Smooth muscle cell (in vitro differentiated cells): ENCODE results near the gene THRB. TPM values are rescaled to one million over a fixed set of nuclear protein-coding genes. Genes with fewer than 3 reads are reported as not detected.

ENCODE experiments used
- DNase-seq: peaks from one replicate; lab custom pipeline; 2025; ENCODE audit not compliant: unreplicated experiment; lab: John Stamatoyannopoulos, UW
- H2AFZ ChIP-seq: fragments of 200-600 bp; sonication (generic); 2 replicates; pipeline ENCODE4 v1.6.0; 2016; ENCODE audit warnings: antibody characterized with exemption, low read depth, mild to moderate bottlenecking
- H3F3A ChIP-seq: fragments of 200-600 bp; sonication (generic); 2 replicates; pipeline ENCODE4 v1.6.0; 2017; ENCODE audit warnings: antibody characterized with exemption, low read depth
- H3K27ac ChIP-seq: fragments of 200-600 bp; sonication (generic); 2 replicates; pipeline ENCODE4 v1.5.1; 2016; ENCODE audit warnings: low read depth, mild to moderate bottlenecking
- H3K27me3 ChIP-seq: fragments of 200-600 bp; sonication (generic); 2 replicates; pipeline ENCODE4 v1.6.1; 2016; ENCODE audit warnings: low read depth, mild to moderate bottlenecking
- H3K36me3 ChIP-seq: fragments of 200-600 bp; sonication (generic); 2 replicates; pipeline ENCODE4 v1.5.1; 2016; ENCODE audit warnings: low read depth
- H3K4me1 ChIP-seq: fragments of 200-600 bp; sonication (generic); 2 replicates; pipeline ENCODE4 v1.5.1; 2016; ENCODE audit warnings: low read depth
- H3K4me2 ChIP-seq: fragments of 200-600 bp; sonication (generic); 2 replicates; pipeline ENCODE4 v1.6.0; 2016; ENCODE audit warnings: mild to moderate bottlenecking
- H3K4me3 ChIP-seq: fragments of 200-600 bp; sonication (generic); 2 replicates; pipeline ENCODE4 v1.5.1; 2016; ENCODE audit warnings: mild to moderate bottlenecking
- H3K79me2 ChIP-seq: fragments of 200-600 bp; sonication (generic); 2 replicates; pipeline ENCODE4 v1.6.0; 2016; ENCODE audit warnings: low read depth, mild to moderate bottlenecking
- H3K9ac ChIP-seq: fragments of 200-600 bp; sonication (generic); 2 replicates; pipeline ENCODE4 v1.6.0; 2016; ENCODE audit warnings: low read depth
- H3K9me3 ChIP-seq: fragments of 200-600 bp; sonication (generic); replicated peaks from 2 replicates; pipeline ENCODE4 v1.5.1; 2016; ENCODE audit warnings: low read depth
- H4K20me1 ChIP-seq: fragments of 200-600 bp; sonication (generic); 2 replicates; pipeline ENCODE4 v1.6.0; 2016; ENCODE audit warnings: low read depth
- WGBS: methylation state at CpG from one replicate; pipeline ENCODE4 v1.1.7; 2016; ENCODE audit warnings: low lambda C conversion rate; 5-methylcytosine and 5-hydroxymethylcytosine counted together
- polyA plus RNA-seq: library from polyadenylated mRNA; unstranded; fragments of >200 nt; fragmentation: Nextera tagmentation; extraction: Ambion mirVana; gene quantifications from 2 replicates; pipeline ENCODE4 v1.2.1, GENCODE V29; 2016
- total RNA-seq: library from RNA; depleted of rRNA; stranded (reverse); fragments of >200 nt; gene quantifications from 2 replicates; pipeline ENCODE4 v1.2.3, GENCODE V29; 2014
- TF ChIP-seq, protein P1 (sequence below): fragments of 200-600 bp; sonication (generic); IDR thresholded peaks from 2 replicates; pipeline ENCODE4 v1.5.1; 2017; ENCODE audit warnings: borderline replicate concordance, mild to moderate bottlenecking, antibody characterized with exemption; ENCODE audit not compliant: insufficient read depth, poor library complexity, severe bottlenecking

The THRB gene
- total and polyA plus RNA-seq, 2 experiments from 2014 or later = 5.6 to 43.8 TPM

DNA sequence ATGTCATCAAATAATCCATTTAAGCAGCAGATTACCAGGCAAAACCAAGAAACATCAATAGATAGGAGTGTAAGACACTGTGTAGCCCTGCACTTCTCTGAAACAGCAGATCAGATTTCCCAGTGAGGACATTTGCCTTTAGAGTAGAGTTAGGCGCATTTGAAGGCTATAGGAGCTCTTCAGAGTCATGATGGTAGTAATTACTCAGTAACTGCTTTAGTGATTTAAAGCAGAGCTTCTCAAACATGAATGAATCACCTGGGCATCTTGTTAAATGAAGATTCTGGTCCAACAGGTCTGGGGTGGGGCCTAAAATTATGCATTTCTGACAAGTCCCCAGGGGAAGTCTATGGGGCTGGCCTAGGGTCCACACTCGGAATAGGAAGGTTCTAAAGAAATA, 36.9 kb downstream of the THRB start:
- WGBS = 40% methylated on average over 2 of the region's 2 CpGs
- H3K79me2 ChIP-seq = no peaks in the 10 kb centered on the region
- no peaks in the 10 kb centered on the region for H3K9me3 ChIP-seq
- no peaks in the 10 kb centered on the region for H3K36me3 ChIP-seq
- no peaks in the 10 kb centered on the region for H3K4me1 ChIP-seq
- peak overlapping the region; percentile 35 for H3K9ac ChIP-seq
- no peaks in the 10 kb centered on the region for H3K27me3 ChIP-seq
- no peak overlapping the region for H2AFZ ChIP-seq
- peak overlapping the region; percentile 47 for H3K4me2 ChIP-seq
- peak overlapping the region; percentile 75 for H3K27ac ChIP-seq
- H3K4me3 ChIP-seq = no peak overlapping the region
- no peak for DNase-seq
- no peaks in the 10 kb centered on the region for H3F3A ChIP-seq
- H4K20me1 ChIP-seq = no peaks in the 10 kb centered on the region
- TF ChIP-seq, protein P1, sequence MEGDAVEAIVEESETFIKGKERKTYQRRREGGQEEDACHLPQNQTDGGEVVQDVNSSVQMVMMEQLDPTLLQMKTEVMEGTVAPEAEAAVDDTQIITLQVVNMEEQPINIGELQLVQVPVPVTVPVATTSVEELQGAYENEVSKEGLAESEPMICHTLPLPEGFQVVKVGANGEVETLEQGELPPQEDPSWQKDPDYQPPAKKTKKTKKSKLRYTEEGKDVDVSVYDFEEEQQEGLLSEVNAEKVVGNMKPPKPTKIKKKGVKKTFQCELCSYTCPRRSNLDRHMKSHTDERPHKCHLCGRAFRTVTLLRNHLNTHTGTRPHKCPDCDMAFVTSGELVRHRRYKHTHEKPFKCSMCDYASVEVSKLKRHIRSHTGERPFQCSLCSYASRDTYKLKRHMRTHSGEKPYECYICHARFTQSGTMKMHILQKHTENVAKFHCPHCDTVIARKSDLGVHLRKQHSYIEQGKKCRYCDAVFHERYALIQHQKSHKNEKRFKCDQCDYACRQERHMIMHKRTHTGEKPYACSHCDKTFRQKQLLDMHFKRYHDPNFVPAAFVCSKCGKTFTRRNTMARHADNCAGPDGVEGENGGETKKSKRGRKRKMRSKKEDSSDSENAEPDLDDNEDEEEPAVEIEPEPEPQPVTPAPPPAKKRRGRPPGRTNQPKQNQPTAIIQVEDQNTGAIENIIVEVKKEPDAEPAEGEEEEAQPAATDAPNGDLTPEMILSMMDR = no peak

DNA sequence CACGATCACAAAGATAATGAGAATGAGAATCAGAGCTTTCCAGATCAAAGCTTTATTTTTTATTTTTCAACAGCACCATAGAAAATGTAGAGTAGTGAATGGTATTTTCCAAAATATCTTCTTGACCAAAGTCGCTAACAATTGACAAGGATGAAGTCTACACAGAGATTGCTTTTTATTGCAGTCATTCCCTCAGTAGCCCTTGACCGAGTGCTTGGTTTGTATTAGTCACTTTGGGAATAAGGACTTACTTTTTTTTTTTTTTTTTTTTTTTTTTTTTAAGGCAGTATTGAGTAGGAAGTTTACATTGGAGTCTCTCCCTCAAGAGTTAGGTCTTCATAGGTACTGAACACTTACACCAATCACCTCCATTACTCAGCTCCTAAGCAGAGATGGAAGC, 39.8 kb downstream of the THRB start:
- Histone ChIP-seq H3K4me1 (no peaks in the 10 kb centered on the region), H3K4me3 (no peak overlapping the region), H3K4me2 (no peak overlapping the region), H3K27me3 (no peaks in the 10 kb centered on the region), H3K9ac (no peak overlapping the region), H3K27ac (peak overlapping the region; percentile 18), H2AFZ (no peak overlapping the region), H3F3A (no peaks in the 10 kb centered on the region), H3K79me2 (no peaks in the 10 kb centered on the region), H4K20me1 (no peaks in the 10 kb centered on the region), H3K36me3 (no peaks in the 10 kb centered on the region), H3K9me3 (no peaks in the 10 kb centered on the region)
- WGBS = 69% methylated on average over 3 of the region's 3 CpGs
- no peak for DNase-seq
- TF ChIP-seq, protein P1 = no peak

DNA sequence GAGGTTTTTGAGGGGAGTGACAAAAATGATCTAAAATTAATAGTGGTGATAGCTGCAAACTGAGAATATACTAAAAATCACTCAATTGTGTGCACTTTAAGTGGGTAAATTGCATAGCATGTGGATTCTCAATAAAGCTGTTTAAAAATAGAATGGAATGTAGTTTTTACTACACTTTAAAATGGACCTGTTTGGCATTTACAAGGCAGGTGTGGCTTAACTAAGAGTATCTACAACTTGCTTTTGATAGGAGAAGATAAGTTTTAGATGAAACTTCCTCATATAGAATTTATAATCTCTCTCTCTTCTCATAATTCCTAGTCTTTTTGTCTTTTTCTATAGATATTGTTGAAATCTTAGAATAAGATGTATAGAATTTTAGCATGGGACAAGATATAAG, 40.3 kb downstream of the THRB start:
- Histone ChIP-seq H3K27ac (peak overlapping the region; percentile 18), H3K27me3 (no peaks in the 10 kb centered on the region), H3K36me3 (no peaks in the 10 kb centered on the region), H3F3A (no peaks in the 10 kb centered on the region), H2AFZ (no peak overlapping the region), H3K79me2 (no peaks in the 10 kb centered on the region), H3K4me2 (no peak overlapping the region), H4K20me1 (no peaks in the 10 kb centered on the region), H3K9me3 (no peaks in the 10 kb centered on the region), H3K4me3 (no peak overlapping the region), H3K9ac (no peak overlapping the region), H3K4me1 (no peaks in the 10 kb centered on the region)
- DNase-seq = no peak
- TF ChIP-seq, protein P1 = no peak

- 85% methylated on average over 7 of the region's 7 CpGs for WGBS
- Histone ChIP-seq H2AFZ (no peak overlapping the region), H3K4me2 (no peak overlapping the region), H3K9me3 (no peaks in the 10 kb centered on the region), H3F3A (no peaks in the 10 kb centered on the region), H3K27ac (peak overlapping the region; percentile 18), H3K27me3 (no peaks in the 10 kb centered on the region), H3K9ac (no peak overlapping the region), H4K20me1 (no peaks in the 10 kb centered on the region), H3K4me1 (no peaks in the 10 kb centered on the region), H3K79me2 (peaks cover under 1% of the 10 kb centered on the region), H3K4me3 (no peak overlapping the region), H3K36me3 (no peaks in the 10 kb centered on the region)
- TF ChIP-seq, protein P1 = no peak
- no peak for DNase-seq
Observed at GRCh38 chr3:24451461-24452099, 43.1 kb downstream of the THRB start.
